ENCODE measurements around the gene MPND.

DNA sequence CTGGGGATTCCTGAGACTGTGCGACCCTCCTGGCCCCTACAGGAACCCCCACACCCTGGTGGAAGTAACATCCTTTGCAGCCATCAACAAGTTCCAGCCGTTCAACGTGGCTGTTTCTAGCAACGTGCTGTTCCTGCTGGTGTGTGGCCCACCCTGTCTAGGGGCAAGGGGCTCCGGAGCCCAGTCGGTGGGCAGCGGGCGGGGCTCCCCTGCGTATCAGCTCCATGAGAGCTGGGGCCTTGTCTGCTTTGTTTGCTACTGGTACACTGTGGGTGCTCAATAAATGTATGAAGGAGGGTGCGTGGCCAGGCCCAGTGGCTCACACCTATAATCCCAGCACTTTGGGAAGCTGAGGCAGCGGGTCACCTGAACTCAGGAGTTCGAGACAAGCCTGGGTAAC, 10.9 kb downstream of the MPND start:
- TF ChIP-seq, protein P1, sequence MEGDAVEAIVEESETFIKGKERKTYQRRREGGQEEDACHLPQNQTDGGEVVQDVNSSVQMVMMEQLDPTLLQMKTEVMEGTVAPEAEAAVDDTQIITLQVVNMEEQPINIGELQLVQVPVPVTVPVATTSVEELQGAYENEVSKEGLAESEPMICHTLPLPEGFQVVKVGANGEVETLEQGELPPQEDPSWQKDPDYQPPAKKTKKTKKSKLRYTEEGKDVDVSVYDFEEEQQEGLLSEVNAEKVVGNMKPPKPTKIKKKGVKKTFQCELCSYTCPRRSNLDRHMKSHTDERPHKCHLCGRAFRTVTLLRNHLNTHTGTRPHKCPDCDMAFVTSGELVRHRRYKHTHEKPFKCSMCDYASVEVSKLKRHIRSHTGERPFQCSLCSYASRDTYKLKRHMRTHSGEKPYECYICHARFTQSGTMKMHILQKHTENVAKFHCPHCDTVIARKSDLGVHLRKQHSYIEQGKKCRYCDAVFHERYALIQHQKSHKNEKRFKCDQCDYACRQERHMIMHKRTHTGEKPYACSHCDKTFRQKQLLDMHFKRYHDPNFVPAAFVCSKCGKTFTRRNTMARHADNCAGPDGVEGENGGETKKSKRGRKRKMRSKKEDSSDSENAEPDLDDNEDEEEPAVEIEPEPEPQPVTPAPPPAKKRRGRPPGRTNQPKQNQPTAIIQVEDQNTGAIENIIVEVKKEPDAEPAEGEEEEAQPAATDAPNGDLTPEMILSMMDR (IDR thresholded peaks at IDR 0.05), result no peak
- no peak for TF ChIP-seq ZFX (IDR thresholded peaks at IDR 0.05; ENCODE audit: borderline replicate concordance)

Measured in 22Rv1 (cell line).